A673 (cell line): ENCODE measurements around the gene DCUN1D5. TPM values are rescaled to one million over a fixed set of nuclear protein-coding genes. Genes with fewer than 3 reads are reported as not detected.
A peak's percentile ranks its signal among the peaks of the same experiment; 100 is the strongest.

Experiments used
- BruUV-seq: library from RNA; stranded (reverse); fragments of 400-500 nt; replicated peaks from 2 replicates; lab custom pipeline; 2021; lab: Mats Ljungman, UMichigan
- CTCF ChIA-PET: fragments of 300-600 bp; sonication (Branson Sonifier 250); formaldehyde crosslinking; loops from one replicate; lab custom pipeline; 2022; ENCODE audit warnings: antibody characterized with exemption; lab: Charles Lee
- POLR2A ChIA-PET: fragments of 300-600 bp; sonication (Branson Sonifier 250); formaldehyde crosslinking; loops from one replicate; lab custom pipeline; 2022; ENCODE audit warnings: antibody characterized with exemption; ENCODE audit not compliant: low non-redundant PET; lab: Charles Lee
- DNase-seq: peaks from one replicate; pipeline ENCODE4 v3.0.0-alpha.2; 2015; ENCODE audit warnings: low spot score
- H3K27ac ChIP-seq: fragments of 200-600 bp; sonication (generic); 2 replicates; pipeline ENCODE4 v1.5.1; 2016; ENCODE audit warnings: mixed run types, low read depth, mild to moderate bottlenecking, mixed read lengths, antibody characterized with exemption, low read length; ENCODE audit not compliant: poor library complexity, severe bottlenecking
- H3K27me3 ChIP-seq: fragments of 200-600 bp; sonication (generic); replicated peaks from 2 replicates; pipeline ENCODE4 v1.6.1; 2017; ENCODE audit warnings: mixed run types, low read depth, mild to moderate bottlenecking, mixed read lengths, antibody characterized with exemption, low read length; ENCODE audit not compliant: insufficient read depth, poor library complexity
- H3K36me3 ChIP-seq: fragments of 200-600 bp; sonication (generic); 2 replicates; pipeline ENCODE4 v1.6.1; 2016; ENCODE audit warnings: mixed run types, mild to moderate bottlenecking, mixed read lengths, antibody characterized with exemption, low read length; ENCODE audit not compliant: insufficient read depth, poor library complexity, severe bottlenecking
- H3K4me1 ChIP-seq: fragments of 200-600 bp; sonication (generic); 2 replicates; pipeline ENCODE4 v1.6.1; 2017; ENCODE audit warnings: mixed run types, mild to moderate bottlenecking, mixed read lengths, antibody characterized with exemption, low read length; ENCODE audit not compliant: insufficient read depth, poor library complexity, severe bottlenecking
- H3K4me3 ChIP-seq: fragments of 200-600 bp; sonication (generic); 2 replicates; pipeline ENCODE4 v1.5.1; 2016; ENCODE audit warnings: low read depth, mixed run types, mild to moderate bottlenecking, mixed read lengths, low read length; ENCODE audit not compliant: poor library complexity, severe bottlenecking
- H3K9me3 ChIP-seq: fragments of 200-600 bp; sonication (generic); 2 replicates; pipeline ENCODE4 v1.6.1; 2016; ENCODE audit warnings: mixed run types, low read depth, mild to moderate bottlenecking, mixed read lengths, antibody characterized with exemption, low read length; ENCODE audit not compliant: poor library complexity, severe bottlenecking
- CTCF ChIP-seq: fragments of 300-800, 200-600 bp; sonication (generic); conservative IDR thresholded peaks from 2 replicates; pipeline ENCODE4 v1.5.1; 2017; ENCODE audit warnings: low read depth, mild to moderate bottlenecking, antibody characterized with exemption, low read length, moderate library complexity, mixed read lengths
- EZH2 ChIP-seq: fragments of 200-600 bp; sonication (generic); IDR thresholded peaks from 2 replicates; pipeline ENCODE4 v1.6.1; 2017; ENCODE audit warnings: borderline replicate concordance, low read depth, mild to moderate bottlenecking, mixed read lengths, antibody characterized with exemption, low read length; ENCODE audit not compliant: poor library complexity, severe bottlenecking
- intact Hi-C: fragments of 100-400 bp; cut with micrococcal nuclease; formaldehyde crosslinking; loops from one replicate; pipeline ENCODE4 v1.10.0; 2022; ENCODE audit not compliant: unreplicated experiment
- total RNA-seq: library from RNA; stranded (reverse); gene quantifications from 2 replicates; pipeline ENCODE4 v1.2.3, GENCODE V29; 2021

Gene DCUN1D5
- total RNA-seq, 1 experiment from 2014 or later: 102 TPM

- DNase-seq: peak; percentile 86
- TF ChIP-seq EZH2 (no peak), CTCF (peak; percentile 88)
- H3K27me3 ChIP-seq: no peaks in the 10 kb centered on the region
- H3K4me1 ChIP-seq: peaks cover 24% of the 10 kb centered on the region
- peaks cover 5% of the 10 kb centered on the region for H3K36me3 ChIP-seq
- POLR2A ChIA-PET: no interaction called here
- no TSS peak for BruUV-seq
- CTCF ChIA-PET: interaction anchor here (0.7 to 0.8 kb wide), 2 partner anchors 141 to 389 kb away, joined by 3 read pairs; no protein-coding TSS in a partner anchor
- H3K27ac ChIP-seq: peak overlapping the region; percentile 28
- no peaks in the 10 kb centered on the region for H3K9me3 ChIP-seq
- H3K4me3 ChIP-seq: no peak overlapping the region
- intact Hi-C loops: loop anchor here (1.0 to 5.0 kb wide), 5 partner anchors 19 to 323 kb away; no protein-coding TSS in a partner anchor
Measured at GRCh38 chr11:103055221-103055890, 36.6 kb downstream of the DCUN1D5 start.

- POLR2A ChIA-PET: no interaction called here
- no peak for DNase-seq
- no peak overlapping the region for H3K4me3 ChIP-seq
- H3K9me3 ChIP-seq: no peaks in the 10 kb centered on the region
- no peaks in the 10 kb centered on the region for H3K36me3 ChIP-seq
- intact Hi-C loops: loop anchor here (2.0 kb wide), 2 partner anchors 17 to 321 kb away; no protein-coding TSS in a partner anchor
- no TSS peak for BruUV-seq
- no peak overlapping the region for H3K27ac ChIP-seq
- peaks cover 24% of the 10 kb centered on the region for H3K4me1 ChIP-seq
- TF ChIP-seq CTCF (no peak), EZH2 (no peak)
- CTCF ChIA-PET: no interaction called here
- H3K27me3 ChIP-seq: no peaks in the 10 kb centered on the region
Measured at GRCh38 chr11:103053997-103054396, 38.0 kb downstream of the DCUN1D5 start.

GRCh38 chr11:103051981-103052380 is 40.0 kb downstream of the DCUN1D5 start:
- Histone ChIP-seq H3K27ac (peak overlapping the region; percentile 11), H3K4me3 (no peak overlapping the region), H3K27me3 (no peaks in the 10 kb centered on the region), H3K4me1 (peaks cover 24% of the 10 kb centered on the region), H3K9me3 (no peaks in the 10 kb centered on the region), H3K36me3 (no peaks in the 10 kb centered on the region)
- CTCF ChIA-PET: interaction anchor here (0.6 to 1.6 kb wide), 2 partner anchors 16 to 260 kb away, joined by 3 to 7 read pairs; no protein-coding TSS in a partner anchor
- DNase-seq: peak; percentile 78
- intact Hi-C loops: no loop called here
- BruUV-seq: no TSS peak
- POLR2A ChIA-PET: interaction anchor here (0.6 kb wide), 1 partner anchor 28 kb away, joined by 5 read pairs; no protein-coding TSS in a partner anchor
- TF ChIP-seq EZH2: no peak
